Measurements from ENCODE around the gene OSBPL5. TPM values are rescaled to one million over a fixed set of nuclear protein-coding genes. Genes with fewer than 3 reads are reported as not detected.
A peak's percentile ranks its signal among the peaks of the same experiment; 100 is the strongest.

The OSBPL5 gene
- total and polyA plus RNA-seq, 8 donors, result 8.6 to 127 (median 25.2) TPM

DNA sequence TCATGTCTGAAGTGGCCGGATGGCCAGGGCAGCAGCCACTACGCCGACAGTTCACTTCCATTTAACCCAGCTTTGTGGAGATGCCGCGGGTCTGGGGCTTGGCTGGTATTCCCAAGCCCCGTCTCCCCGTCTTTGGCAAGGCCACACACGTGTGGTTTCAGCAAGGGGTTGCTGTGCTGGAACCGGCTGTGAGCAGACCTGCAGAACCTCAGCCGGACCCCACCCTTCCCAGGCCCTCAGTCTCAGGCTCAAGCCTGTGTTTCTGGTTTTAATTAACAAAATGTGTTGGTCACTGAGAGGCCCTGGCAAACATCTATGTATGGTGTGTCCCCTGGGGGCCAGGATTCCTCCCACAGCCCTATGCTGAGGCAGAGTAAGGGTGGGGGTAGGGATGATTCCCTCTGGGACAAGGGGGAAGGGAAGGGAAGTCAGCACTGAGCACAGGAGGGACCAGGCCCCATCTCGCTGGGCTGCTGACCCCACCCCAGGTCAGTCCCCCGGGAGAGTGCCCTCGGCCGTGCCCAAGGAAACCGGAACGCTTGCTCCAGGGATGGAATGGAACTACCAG, 9.3 kb downstream of the OSBPL5 start:
- intact Hi-C loops (cut with DNase I; ENCODE audit: low total_unique reads), result no loop called here
- no peak for DNase-seq
- TF ChIP-seq EP300 (IDR thresholded peaks at IDR 0.05) (no peak), POLR2A (IDR thresholded peaks at IDR 0.05) (no peak), POLR2AphosphoS5 (IDR thresholded peaks at IDR 0.05) (no peak)
- TF ChIP-seq, protein P1, sequence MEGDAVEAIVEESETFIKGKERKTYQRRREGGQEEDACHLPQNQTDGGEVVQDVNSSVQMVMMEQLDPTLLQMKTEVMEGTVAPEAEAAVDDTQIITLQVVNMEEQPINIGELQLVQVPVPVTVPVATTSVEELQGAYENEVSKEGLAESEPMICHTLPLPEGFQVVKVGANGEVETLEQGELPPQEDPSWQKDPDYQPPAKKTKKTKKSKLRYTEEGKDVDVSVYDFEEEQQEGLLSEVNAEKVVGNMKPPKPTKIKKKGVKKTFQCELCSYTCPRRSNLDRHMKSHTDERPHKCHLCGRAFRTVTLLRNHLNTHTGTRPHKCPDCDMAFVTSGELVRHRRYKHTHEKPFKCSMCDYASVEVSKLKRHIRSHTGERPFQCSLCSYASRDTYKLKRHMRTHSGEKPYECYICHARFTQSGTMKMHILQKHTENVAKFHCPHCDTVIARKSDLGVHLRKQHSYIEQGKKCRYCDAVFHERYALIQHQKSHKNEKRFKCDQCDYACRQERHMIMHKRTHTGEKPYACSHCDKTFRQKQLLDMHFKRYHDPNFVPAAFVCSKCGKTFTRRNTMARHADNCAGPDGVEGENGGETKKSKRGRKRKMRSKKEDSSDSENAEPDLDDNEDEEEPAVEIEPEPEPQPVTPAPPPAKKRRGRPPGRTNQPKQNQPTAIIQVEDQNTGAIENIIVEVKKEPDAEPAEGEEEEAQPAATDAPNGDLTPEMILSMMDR (IDR thresholded peaks at IDR 0.05), result no peak
- no peaks in the 10 kb centered on the region for H3K9me3 ChIP-seq
- H3K4me1 ChIP-seq, result peaks cover 42 to 97% (median 71%) of the 10 kb centered on the region in 4 donors
- H3K36me3 ChIP-seq, result peaks cover 0 to 5% (median 0%) of the 10 kb centered on the region in 4 donors
- no peaks in the 10 kb centered on the region for H3K27me3 ChIP-seq
- peak overlapping the region; percentile 6 to 90 (median 82) for H3K27ac ChIP-seq
- 70 to 82% (median 77%) methylated on average over 14 to 16 of the region's 16 CpGs for WGBS, 5 donors
- H3K4me3 ChIP-seq, result peak overlapping the region in 3 of 4 donors; percentile 18 to 19 (median 18)

DNA sequence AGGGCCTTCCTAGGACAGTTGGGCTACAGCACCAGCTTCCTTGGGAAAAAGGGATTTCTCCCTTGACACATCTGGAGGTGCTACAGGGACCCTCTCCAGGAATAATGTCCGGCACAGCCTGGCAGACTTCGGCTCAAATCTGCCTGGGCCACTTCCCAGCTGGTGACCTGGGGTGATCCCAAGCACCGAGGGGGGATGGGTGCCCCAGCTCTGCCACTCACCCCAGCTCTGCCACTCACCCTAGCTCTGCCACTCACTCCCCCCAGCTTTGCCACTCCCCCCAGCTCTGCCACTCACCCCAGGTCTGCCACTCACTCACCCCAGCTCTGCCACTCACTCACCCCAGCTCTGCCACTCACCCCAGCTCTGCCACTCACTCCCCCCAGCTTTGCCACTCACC, 9.9 kb downstream of the OSBPL5 start:
- no peak overlapping the region for H3K4me3 ChIP-seq
- no peaks in the 10 kb centered on the region for H3K27me3 ChIP-seq
- H3K36me3 ChIP-seq, result peaks cover 0 to 5% (median 0%) of the 10 kb centered on the region in 4 donors
- no peak for DNase-seq
- WGBS, 5 donors, result 41 to 53% (median 45%) methylated on average over 3 of the region's 3 CpGs; no CpG with 5 or more reads in 1 of the 5 donors
- H3K4me1 ChIP-seq, result peaks cover 40 to 97% (median 65%) of the 10 kb centered on the region in 4 donors
- TF ChIP-seq POLR2AphosphoS5 (IDR thresholded peaks at IDR 0.05), result no peak
- TF ChIP-seq, protein P1 (IDR thresholded peaks at IDR 0.05), result no peak
- no peak for TF ChIP-seq POLR2A (IDR thresholded peaks at IDR 0.05)
- TF ChIP-seq EP300 (IDR thresholded peaks at IDR 0.05), result no peak
- peak overlapping the region in 4 of 5 donors; percentile 56 to 90 (median 84) for H3K27ac ChIP-seq
- intact Hi-C loops (cut with DNase I; ENCODE audit: low total_unique reads), result no loop called here
- H3K9me3 ChIP-seq, result no peaks in the 10 kb centered on the region

DNA sequence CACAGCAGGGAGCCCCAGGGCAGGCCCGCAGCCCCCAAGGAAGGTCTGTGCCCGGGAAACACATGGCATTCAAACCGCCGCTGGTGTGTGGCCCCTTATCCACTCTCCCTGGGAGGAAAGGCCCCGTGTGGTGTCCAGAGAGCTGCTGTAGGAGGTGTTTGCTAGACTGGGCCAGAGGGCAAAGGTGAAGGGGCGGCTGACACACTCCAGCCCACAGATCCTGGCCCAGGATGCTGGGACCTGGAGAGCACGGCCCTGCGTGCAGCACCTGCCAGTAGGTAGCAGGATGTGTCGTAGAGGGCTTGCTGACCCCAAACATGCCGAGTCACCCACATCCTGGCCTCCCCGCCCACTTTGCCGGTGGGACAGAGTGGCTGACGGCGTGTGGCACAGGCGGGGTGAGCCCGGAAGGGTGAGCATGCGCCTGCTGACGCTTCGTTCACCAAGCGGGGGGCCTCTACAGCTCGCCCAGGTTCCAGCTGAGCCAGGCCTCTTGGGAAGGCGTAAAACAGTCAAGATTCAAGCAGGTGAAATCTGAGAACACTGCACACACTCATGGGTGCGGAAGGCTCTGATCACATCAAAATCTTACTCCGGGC, 11.0 kb downstream of the OSBPL5 start:
- intact Hi-C loops (cut with DNase I; ENCODE audit: low total_unique reads), result no loop called here
- WGBS, 5 donors, result 78 to 85% (median 84%) methylated on average over 11 to 24 of the region's 24 CpGs
- DNase-seq, result peak in 1 of 2 donors; percentile 65

DNA sequence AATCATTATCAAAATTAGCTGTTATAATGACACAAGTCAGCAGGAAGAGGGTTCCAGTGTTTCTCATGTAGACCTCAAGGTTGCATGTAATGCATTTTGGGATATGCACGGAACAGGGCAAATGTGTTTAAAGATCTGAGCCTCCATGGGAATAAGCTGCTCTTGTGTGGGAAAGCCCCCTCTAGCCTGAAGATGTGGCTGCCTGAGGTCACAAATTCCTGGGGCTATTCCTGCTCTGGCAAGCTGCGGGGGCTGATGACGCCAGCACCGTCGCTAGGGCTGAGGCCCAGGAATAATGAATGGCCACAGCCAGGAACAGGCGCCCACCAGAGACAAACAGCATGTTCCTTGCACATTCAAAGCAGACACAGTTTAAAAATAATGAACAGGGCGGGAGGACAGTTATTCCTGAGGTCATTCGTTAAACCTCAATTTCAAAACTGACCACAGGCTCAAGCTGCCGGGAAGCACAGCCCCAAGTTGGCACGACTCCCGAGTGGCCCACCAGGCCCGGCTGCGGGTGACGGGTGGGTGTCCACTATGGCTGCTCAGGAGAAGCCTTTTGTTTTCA, 11.7 kb downstream of the OSBPL5 start:
- Histone ChIP-seq H3K4me1 (peaks cover 32 to 97% (median 63%) of the 10 kb centered on the region in 4 donors), H3K4me3 (peak overlapping the region in 1 of 4 donors; percentile 11), H3K36me3 (peaks cover 0 to 5% (median 0%) of the 10 kb centered on the region in 4 donors), H3K27ac (peak overlapping the region in 4 of 5 donors; percentile 82 to 90 (median 84)), H3K9me3 (no peaks in the 10 kb centered on the region), H3K27me3 (no peaks in the 10 kb centered on the region)
- intact Hi-C loops (cut with DNase I; ENCODE audit: low total_unique reads), result no loop called here
- 44 to 76% (median 63%) methylated on average over 14 of the region's 14 CpGs for WGBS, 5 donors
- peak; percentile 38 to 73 (median 65) for TF ChIP-seq POLR2AphosphoS5 (IDR thresholded peaks at IDR 0.05)
- peak; percentile 93 for TF ChIP-seq EP300 (IDR thresholded peaks at IDR 0.05)
- TF ChIP-seq, protein P1 (IDR thresholded peaks at IDR 0.05), result no peak
- DNase-seq, result peak in 1 of 2 donors; percentile 87

More for the DNA sequence above, 11.0 kb downstream of the OSBPL5 start:
- H3K36me3 ChIP-seq, result peaks cover 0 to 5% (median 0%) of the 10 kb centered on the region in 4 donors
- TF ChIP-seq, protein P1 (IDR thresholded peaks at IDR 0.05), result no peak
- TF ChIP-seq POLR2AphosphoS5 (IDR thresholded peaks at IDR 0.05) (no peak), POLR2A (IDR thresholded peaks at IDR 0.05) (no peak), EP300 (IDR thresholded peaks at IDR 0.05) (no peak)
- H3K4me1 ChIP-seq, result peaks cover 31 to 97% (median 62%) of the 10 kb centered on the region in 4 donors
- peak overlapping the region; percentile 9 to 90 (median 82) for H3K27ac ChIP-seq
- no peaks in the 10 kb centered on the region for H3K9me3 ChIP-seq
- no peaks in the 10 kb centered on the region for H3K27me3 ChIP-seq
- H3K4me3 ChIP-seq, result peak overlapping the region in 1 of 4 donors; percentile 11

All from stomach (tissue), 9 donors.